ENCODE data around the gene GARIN5B.
"Not testable (repeated sequence)": the region's sequence is repeated elsewhere in the genome, so short reads cannot be mapped to it uniquely, and the experiment has no call there.

Gene GARIN5B
- 0 reads per million in 4 donors for total RNA-seq

DNA sequence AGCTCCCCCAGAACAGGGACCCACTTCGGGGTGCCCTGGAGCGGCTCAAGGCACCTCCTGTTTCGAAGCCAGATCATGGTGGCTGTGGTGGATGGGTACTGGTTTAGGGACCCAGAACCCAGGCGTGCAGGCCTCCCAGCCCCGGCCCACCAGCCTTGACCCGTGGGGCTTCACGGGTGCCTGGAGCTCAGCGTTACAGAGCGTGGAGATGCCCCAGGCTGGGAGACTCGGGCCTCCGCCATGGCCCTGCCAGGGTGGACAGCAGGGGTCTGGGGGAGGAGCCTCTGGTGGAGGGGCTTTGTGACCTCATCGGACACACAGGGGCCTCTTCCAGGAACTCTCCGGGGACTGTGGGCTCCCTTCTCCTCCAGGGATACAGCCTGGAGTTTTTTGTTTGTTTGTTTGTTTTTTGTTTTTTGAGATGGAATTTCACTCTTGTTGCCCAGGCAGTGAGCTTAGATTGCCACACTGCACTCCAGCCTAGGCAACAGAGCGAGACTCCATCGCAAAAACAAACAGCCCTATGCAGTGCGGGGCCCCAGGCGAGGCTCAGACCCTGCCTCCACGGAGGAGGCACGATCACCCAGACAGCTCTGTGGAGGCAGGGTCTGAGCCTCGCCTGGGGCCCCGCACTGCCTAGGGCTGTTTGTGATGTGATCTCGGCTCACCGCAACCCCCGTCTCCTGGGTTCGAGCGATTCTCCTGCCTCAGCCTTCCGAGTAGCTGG, at the start of gene GARIN5B:
GARIN5B (minus strand) TSS at position 271 of the 727 bp plus-strand sequence; CDS start at position 77, 194 bp downstream.
- no peak for DNase-seq

DNA sequence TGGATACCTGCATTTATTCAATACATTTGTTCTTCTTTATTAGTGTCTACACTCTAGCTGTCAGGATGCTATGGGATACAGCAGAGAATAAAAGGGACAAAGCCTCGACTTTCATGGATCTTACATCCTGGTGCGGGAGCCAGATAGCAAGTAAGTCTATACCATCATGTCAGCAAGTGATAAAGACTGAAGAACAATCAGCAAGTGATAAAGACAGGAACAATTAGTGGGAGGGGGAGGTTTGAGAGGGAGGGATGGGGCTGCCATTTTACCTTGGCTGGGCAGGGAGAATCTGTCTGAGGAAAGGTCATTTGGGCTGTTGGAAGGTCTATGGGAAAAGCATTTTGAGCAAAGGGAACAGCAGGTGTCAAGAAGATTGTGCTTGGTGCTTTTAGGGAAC, 47.1 kb upstream of the GARIN5B start:
- no peak for DNase-seq

DNA sequence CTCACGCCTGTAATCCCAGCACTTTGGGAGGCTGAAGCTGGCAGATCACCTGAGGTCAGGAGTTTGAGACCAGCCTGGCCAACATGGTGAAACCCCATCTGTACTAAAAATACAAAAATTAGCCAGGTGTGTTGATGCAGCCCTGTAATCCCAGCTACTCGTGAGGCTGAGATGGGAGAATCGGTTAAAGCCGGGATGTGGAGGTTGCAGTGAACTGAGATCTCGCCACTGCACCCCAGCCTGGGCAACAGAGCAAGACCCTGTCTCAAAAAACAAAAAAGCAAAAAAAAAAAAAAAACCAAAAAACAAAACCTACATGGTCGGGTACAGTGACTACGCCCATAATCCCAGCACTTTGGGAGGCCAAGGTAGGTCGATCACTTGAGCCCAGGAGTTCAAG, 46.1 kb upstream of the GARIN5B start:
- not testable (repeated sequence) for DNase-seq

DNA sequence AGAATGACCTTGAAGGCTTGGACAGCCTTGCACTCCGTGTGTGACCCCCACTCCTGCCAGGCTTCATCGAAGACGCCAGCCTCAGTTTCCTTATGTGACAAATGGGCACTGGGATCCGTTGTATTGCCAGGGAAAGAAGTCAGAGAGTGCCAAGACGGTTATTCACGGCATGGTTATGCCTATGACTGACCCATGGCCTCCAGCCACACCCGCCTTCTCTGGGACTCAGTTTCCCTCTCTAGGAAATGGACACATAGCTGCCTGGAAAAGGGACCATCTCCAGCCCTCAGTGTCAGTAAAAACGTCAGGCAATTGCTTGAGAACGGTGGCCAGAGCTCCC, 45.4 kb upstream of the GARIN5B start:
- DNase-seq: no peak

DNA sequence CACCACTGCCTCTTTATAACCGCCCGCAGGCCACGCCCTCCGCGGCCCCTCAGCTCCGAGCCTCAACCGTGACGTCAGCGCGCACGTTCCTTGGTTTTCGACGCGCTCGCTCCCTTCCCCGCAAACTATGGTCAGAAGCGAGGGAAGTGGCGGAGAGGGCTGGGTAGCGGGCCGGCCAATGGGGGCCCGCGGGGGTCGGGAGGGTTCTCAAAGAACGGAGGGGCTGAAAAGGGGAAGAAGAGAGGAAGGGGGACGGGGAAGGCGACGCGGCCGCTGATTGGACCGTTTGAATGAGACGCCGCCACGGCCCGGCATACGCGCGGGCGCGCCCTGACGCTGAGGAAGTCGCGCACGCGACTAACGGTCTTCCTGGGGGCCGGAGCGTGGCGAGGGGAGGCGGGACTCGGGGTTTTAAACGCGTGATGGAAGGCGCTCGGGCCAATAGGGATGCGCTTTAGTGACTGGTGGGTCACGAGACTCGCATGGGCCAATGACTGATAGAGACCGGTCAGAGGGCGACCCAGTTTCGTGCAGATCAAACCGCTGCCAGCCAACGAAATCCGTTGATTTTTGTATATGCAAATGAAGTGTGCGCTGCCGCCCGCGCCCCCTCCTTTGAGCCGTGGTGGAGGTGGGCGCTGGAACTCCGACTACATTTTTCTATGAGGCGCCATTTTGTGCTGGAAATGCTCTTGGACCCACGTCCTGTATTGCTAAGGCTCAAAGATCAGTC, 44.9 kb upstream of the GARIN5B start:
- DNase-seq: peak; percentile 95 to 99 (median 97)

DNA sequence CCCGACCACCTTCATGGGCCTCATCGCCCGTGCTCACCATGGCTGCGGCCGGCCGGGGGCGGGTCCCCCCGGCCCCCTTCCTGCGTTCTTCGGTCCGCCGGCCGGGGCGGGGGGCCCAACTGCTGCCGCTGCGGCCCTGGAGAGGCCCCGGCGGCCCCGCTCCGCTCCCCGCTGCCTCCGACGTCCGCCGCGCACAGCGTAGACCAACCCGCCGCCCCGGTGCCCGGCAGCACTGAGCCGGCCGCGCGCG, 44.4 kb upstream of the GARIN5B start, which contains the start of gene UBE2S:
UBE2S (minus strand) TSS at position 239 of the 250 bp plus-strand sequence; CDS start at position 40, 199 bp downstream.
- not testable (repeated sequence) for DNase-seq

DNA sequence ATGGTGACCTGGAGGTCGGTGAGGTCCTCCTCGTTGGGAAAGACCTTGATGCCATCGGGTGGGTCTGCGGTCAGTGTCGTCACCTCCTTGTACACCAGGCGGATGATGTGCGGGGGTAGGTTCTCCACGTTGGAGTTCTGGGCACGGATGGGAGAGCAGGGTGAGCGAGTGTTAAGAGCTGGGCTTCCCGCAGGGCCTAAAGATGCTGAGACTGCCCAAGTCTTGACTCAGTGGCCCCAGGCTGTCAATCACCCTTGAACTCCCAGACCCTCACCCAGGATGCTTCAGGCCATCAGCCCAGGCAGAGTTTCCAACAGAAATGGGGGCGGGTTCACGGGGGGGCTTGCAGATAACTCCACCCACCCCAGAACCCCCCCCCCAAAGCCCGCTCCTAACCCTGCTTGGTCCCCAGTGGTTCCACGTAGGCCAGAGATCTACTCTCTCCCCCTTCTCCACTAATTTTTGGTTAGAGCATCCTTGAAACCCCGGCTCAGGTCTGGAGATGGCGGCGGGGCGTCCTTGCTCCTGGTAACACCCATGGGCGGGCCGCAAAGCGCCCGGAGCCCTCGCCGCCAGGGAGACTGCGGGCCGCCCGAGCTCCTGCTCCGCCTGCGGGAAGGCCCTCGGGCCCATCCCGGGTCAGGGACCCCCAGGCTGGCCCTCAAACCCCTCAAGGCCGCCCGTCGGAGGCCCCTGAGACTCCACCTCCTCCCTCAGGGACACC, 43.9 kb upstream of the GARIN5B start:
- peak in 2 of 5 donors; percentile 21 to 59 for DNase-seq

DNA sequence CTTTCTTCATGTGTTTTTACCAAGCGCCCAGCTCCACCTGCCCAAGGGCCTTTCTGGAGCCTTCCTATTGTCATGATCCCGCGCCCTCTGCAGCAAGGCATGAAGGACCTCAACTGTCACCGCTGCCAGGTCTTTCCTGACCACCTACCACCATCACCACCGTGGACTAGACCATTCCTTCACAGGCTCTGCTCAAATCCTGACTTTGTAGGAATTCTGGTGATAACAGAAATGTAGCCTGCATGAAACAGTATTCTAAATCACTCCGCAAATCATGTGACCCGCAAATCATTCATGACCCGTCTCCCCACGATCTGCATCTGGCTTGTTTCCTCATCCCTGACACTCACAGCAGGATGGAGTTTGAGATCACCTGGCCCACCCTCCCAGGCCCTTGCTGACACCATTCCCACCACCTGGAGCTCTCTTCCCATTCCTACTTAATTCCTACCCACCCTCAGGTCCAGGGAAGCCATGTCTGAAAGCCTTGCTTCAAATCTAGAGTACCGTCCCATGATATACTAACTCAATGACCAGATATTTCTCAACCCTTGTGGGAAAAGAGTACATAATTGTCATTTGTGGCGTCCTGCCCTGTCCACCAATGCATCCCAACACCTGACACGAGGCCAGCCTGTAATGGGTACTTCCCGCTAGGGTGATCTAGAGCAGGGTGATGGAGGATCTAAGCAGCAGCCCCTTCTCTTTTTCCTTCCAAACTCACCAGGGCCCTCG, 43.2 kb upstream of the GARIN5B start:
- peak in 1 of 5 donors; percentile 24 for DNase-seq

DNA sequence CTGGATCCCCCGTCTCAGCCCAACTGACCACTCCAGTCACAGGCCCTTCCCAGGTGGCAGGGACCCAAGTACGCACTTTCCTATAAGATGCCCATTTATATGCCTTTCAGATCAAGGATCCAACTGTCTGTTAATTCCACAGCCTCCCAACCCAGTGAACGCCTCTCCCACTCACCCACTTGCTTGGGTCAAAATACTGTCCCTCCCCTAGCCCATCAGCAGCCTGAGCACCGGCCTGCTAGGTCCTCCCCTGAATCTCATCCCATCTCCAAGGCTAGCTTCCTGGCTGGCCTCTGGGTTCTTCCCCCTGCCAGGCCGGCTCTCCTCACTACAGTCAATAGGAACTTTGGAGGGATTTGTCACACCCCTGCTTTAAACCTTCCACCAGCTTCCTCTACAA, 42.6 kb upstream of the GARIN5B start:
- DNase-seq: no peak

DNA sequence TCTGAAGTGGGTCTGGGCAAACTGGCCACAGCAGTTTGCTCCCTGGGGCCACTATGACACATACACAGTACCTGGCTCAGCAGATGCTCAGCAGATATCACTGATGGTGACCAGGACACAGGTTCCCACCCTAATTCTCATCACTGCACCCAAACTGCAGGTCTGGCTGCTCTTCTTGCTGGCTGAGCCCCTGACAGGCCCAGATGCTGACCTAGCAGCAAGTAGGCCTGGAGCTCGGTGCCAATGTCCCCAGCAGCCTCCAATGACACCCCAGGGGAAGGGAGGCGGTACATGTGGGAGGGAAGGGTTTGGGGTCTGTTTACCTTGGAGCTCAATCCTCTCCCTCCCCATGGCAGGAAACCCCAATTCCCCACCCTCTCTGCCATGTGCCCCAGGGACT, 39.4 kb upstream of the GARIN5B start:
- DNase-seq: no peak

DNA sequence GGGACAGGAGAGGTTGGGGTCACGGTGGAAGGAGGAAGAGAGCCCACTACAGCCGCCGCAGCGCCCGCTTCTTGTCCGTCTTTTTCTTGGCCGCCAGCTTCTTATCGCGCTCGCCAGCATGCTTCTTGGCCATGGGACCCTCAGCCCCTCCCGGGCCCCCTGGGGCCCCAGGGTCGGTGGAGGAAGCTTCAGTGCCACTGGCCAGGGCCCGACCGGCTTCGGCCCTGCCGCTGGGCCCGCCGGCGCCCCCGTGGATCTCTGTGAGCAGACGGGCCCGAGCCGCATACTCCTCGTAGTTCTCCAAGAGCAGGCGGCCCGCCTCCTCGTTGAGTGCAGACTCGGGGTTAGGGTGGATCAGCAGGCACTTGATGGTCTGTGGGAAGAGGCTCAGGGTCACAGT, 38.3 kb upstream of the GARIN5B start:
- DNase-seq: not testable (repeated sequence)

DNA sequence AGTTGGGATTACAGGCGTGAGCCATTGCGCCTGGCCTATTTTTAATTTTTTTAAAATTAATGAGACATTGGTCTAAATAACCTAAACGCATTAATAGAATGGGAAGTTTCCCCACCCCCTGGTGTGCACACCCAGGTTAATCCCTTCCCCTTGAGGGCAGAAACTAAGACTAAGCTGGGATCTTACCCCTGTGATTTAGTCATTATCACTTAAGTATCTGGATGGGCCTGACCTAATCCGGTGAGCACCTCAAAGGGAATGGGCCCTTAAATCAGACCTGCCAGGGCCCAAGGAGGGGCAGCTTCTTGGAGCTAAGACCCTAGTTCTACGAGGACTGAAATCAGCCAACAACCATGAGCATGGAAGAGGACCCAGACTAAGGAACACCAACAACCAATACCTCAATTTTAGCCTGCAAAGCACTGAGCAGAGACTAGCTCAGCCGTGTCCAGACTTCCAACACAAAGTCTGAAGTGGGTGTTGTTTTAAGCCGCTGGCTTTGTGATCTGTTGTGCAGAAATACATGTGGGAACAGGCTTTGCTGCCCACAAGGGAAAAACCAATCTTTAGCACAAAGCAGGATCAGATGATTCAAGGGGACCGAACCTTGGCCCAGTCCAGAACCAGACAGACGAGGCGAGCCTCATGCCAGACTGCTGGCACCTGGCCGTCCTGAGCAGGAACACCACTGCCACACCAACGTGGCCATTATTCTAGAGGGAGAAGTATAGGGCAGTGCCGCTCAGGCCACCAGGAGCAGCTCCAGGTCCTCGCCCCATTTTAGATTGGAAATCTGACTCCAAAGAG, 37.4 kb upstream of the GARIN5B start:
- no peak for DNase-seq

DNA sequence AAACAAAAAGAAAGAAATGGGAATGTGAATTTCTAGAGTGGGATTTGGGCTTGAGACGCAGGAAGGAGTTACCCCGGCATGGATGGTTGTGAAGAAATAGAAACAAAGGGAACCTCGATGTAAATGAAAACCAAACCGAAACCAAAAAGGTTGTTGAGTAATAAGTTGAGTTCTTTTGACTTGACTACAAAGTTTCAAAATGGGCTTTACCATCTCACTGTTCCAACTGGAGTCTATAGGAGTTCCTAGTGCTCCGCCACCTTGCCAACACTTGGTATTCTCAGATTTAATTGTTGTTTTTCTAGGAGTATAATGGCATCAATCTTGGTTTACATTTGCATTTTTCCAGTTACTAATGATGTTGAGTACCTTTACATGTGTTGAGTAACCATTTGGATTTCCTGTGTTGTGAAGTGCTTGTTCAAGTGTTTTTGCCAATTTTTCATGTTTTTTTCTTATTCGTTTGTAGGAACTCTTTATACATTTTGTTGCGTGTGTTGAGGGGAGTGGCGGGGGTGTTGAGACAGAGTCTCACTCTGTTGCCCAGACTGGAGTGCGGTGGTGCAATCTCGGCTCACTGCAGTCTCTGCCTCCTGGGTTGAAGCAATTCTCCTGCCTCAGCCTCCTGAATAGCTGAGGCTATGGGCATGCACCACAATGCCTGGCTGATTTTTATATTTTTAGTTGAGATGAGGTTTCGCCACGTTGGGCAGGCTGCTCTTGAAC, 35.3 kb upstream of the GARIN5B start:
- peak in 1 of 5 donors; percentile 45 for DNase-seq

DNA sequence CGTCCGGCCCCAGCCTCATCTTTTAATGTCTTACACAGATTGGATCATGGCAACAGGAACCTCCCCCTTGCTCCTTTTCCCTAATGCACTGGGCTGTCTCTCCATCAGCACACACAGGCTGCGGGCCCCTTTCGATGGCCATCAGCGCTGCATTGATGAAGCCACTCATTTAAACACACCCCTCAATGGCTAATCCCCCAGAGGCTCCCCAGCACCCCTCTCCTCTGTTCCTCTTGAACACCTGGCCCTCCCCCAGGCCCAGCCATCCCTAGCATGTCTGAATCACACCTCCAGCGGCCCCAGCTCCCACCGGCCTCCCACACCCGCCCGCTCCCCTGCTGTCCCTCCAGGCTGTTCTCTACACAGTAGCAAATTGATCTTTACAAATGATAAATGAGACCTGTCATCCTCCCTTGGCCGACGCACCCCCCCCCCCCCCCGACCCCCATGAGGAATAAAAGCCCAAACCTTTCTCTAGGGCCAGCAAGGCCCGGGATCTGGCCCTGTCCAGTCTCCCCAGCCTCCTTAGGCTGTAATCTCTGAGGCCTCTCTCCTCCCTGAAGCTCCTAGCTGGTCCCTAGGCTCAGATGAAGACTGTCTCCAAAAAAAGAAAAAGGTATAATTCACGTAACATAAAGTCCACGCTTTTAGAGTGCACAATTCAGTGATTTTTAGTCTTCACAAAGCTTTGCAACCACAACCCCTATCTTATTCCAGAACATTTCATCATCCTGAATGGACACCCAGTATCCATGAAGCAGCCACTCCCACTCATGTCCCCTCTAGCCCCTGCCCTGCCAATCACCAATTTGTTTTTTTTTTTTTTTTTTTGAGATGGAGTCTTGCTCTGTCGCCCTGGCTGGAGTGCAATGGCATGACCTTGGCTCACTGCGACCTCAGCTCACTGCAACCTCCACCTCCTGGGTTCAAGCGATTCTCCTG, 30.0 kb upstream of the GARIN5B start:
- DNase-seq: no peak

DNA sequence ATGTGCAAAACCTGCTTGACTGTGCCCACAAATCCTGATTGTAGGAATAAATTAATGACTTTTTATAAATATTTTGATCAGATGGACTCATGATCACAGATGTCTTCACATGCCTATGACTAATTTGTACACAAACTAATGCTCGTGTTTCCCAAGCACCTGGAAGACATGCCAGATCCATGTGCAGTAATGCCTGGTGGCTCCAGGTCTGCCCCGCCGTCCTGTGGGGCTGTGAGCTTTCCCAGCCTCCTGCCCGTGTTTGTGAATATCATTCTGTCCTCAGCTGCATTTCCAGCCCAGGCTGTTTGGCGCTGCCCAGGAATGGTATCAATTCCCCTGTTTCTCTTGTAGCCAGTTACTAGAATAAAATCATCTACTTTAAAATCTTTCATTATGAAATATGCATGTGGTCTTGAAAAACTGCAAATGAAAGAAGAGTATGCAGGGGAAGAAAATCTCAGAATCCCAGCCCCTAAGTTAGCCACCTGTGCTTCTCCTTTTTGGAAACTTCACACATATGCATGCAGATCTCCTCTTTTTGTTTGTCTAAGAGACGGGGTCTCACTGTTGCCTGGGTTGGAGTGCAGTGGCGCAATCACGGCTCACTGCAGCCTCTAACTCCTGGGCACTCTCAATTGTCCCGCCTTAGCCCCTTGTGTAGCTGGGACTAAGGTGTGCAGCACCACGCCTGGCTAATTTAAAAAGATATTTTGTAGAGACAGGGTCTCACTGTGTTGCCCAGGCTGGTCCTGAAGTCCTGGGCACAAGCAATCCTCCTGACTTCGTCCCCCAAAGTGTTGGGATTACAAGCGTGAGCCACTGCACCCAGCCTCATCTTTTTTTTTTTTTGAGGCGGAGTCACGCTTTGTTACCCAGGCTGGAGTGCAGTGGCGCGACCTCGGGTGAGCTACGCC, 28.9 kb upstream of the GARIN5B start:
- no peak for DNase-seq

DNA sequence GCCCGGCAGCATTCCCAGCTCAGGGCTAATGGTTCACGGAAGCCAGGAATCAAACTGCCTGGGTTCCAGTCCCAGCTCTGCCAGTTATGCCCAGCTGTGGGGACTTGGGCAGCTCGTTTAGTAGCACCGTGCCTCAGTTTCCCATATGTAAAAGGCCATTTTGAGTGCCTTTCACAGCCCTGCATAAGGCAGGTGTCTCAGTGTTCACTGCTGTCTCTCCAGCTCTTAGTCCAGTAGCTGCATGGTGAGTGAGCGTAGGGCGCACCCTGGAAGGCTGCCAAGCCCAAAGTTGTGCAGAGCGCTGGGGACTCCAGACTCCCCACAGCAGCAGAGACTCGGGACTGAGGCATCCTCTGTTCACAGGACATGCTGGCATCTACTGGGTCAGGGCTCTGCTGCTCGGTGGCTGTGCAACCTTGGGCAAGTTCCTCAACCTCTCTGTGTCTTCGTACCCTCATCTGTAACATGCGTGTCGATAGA, 28.2 kb upstream of the GARIN5B start:
- no peak for DNase-seq

DNA sequence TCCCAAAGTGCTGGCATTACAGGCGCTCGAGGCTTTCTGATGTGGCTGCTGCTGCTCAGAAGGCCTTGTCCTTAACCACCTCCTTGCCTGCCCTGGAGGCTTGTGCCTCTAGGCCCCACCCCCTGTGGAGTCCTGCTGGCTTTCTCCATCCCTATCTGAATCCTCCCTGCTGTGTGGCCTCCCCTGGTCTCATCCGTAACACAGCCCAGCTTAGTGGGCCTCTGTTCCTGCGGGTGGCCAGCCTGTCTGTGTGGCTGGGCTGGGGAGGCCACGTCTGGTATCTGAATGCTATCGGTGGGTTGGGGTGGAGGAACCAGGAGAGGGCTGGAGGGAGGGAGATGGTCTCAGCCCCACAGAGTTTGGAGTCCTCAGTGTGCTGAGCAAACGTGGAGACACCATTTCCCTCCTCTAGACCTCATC, 27.4 kb upstream of the GARIN5B start:
- DNase-seq: no peak

DNA sequence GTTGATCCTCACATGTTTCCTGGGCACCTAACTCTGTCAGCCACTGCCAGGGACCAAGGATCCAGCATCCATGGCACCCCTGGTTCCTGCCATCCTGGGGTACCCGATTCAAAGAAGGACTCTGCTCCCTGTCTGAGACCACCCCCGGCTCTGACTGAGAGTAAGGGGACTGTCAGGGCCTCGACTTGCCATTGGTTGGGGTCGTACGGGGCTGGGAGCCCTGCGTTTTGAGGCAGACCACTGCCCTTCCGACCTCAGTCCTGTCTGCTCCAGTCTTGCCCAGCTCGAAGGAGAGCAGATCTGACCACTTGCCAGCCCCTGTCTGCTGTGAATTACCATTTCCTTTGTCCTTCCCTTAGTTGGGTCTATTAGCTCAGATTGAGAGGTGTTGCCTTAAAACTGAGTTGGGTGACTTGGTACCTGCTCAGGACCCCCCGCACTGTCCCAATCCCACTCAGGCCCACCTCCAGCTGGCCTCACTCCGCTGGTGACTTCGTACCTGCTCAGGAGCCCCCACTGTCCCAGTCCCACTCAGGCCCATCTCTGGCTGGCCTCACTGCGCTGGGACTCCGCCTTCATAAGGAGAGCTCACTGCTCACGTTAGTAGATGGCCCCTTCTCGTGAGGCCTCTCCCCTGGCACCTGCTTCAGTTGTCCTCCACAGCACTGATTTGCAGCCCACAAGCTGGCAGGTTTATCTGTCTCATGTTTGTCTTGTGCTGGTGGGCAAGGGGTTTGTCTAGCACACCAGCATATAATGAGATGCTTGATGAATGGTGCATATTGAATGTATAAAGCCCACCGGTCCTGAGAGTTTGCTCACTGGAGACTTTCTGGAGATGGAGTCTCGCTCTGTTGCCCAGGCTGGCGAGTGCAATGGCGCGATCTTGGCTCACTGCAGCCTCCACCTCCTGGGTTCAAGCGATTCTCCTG, 26.6 kb upstream of the GARIN5B start:
- no peak for DNase-seq
